GM19351 (cell line): ENCODE results near the gene AIG1.
"Not testable (repeated sequence)": the region's sequence is repeated elsewhere in the genome, so short reads cannot be mapped to it uniquely, and the experiment has no call there.

Experiments used
- ATAC-seq: cut with Tn5 transposase; IDR thresholded peaks from one replicate; pipeline ENCODE4 v1.9.1; 2021; ENCODE audit warnings: mild to moderate bottlenecking, moderate library complexity; ENCODE audit not compliant: unreplicated experiment

Gene AIG1

DNA sequence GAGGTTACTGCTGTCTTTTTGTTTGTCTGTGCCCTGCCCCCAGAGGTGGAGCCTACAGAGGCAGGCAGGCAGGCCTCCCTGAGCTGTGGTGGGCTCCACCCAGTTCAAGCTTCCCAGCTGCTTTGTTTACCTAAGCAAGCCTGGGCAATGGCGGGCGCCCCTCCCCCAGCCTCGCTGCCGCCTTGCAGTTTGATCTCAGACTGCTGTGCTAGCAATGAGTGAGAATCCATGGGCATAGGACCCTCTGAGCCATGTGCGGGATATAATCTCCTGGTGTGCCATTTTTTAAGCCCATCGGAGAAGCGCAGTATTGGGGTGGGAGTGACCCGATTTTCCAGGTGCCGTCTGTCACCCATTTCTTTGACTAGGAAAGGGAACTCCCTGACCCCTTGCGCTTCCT, 247.1 kb downstream of the AIG1 start:
- ATAC-seq: not testable (repeated sequence)

DNA sequence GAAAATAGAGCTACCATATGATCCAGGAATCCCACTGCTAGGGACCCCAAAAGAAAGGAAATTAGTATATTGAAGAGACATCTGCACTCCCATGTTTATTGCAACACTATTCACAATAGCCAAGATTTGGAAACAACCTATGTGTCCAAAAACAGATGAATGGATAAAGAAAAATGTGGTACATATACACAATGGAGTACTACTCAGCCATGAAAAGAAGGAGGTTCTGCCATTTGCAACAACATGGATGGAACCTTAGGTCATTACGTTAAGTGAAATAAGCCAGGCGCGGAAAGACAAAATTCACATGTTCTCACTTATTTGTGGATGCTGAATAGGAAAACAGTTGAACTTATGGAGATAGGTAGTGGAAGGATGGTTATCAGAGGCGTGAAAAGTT, 252.5 kb downstream of the AIG1 start:
- ATAC-seq: no peak

DNA sequence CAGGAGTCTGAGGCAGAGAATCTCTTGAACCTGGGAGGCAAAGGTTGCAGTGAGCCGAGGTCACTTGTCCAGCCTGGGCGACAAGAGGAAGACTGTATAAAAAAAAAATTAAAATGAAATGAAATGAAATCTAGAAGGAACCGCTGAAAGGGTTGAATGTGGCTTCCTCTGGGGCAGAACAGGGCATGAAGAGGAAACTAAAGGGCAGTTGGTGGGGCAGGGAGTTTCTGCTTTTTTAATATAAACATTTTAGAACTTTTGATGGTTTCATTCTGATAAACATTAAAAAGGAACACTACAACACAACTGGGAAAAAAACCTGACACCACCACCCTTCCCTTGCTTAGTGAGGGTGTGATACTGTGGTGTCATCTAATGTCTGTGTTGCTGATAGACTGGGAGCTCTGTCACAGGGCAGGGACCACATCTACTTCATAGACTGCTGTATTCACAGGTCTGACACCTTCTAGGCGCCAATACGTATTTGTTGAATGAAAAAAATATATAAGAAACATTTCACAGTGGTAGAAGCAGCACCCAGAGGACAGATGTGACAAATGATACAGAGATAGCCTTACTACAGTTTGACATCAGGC, 260.9 kb downstream of the AIG1 start:
- no peak for ATAC-seq

DNA sequence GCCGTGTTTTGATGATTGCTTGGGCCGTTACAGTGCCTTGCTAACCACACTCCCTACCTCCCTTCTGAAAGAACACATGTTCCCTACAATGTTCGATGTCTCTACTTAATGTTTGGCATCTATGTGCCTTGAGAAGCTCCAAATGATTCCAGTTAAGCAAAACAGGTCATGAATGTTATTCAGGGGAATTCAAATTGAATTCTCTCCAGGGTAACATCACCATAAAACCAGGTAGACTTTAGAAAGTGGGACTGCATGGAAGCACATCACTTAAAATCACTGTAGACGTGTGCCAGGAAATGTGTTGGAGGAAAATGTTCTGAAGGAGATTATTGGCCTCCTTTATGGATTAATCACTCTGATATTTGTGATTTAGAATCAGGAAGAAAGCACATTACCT, 261.7 kb downstream of the AIG1 start:
- ATAC-seq: no peak

DNA sequence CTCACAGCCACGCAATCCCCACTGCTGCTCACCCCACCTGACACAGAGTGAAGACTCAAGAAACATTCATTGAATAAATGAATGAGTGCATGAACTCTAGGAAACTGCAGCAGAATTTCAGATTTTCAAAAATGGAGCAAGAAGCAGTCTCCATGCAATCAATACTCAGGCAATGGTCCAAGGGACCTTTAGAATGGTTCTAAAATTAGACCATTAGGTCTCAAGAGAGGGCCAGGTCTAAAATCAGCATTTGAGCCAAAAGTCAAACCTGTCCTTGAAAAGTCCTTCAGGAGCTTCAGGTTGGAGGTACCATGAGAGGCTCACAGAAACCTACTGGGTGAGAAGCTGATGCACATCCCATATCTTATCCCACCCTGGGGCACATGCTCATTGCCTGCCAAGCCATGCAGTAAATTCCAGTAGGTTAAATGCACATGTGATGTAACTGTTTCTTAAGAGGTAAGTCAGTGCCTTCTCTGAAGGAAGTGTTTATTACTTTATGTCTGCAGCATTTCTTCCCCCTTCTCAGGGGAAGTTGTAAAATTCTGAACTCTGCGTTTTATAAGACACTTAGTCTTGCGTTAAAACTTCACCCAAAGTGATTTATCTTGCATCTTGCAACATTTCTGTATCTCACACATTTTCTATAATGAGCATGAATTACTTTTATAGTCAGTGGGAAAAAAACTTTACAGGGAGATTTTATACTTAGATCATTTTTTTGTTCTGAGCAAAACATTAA, 263.2 kb downstream of the AIG1 start:
- ATAC-seq: no peak

DNA sequence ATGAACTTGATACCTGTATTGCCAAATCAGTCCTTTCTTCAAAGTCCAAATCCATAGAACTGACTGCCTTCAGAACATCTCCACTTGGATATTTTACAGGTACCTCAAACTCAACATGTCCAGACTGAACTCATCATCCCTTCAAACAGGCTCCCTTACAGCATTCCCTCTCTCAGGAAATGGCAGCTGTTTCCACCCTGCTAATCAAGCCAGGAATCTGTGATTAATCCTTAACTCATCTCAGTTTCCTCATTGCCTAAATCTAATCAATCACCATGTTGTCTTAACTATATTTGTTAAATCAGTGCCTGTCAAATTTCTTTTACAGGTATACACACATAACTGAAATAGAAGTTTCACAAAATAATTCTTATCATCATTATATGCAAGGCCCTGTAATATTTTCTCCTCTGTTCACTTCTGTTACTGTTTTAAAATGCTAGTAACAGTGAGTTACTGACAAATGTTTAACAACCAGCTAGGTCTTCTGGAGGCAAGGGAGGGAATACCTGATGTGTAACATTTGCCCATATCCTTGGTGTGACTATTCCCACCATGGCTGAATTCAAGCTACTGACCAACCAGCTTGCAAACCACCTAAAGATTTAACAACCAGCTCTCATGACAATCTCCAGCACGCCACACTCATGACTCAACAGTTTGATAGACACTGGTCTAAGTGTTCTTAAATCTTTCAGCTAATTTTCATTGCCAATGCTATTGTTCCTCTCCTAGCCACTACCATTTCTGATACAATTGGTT, 264.9 kb downstream of the AIG1 start:
- no peak for ATAC-seq

DNA sequence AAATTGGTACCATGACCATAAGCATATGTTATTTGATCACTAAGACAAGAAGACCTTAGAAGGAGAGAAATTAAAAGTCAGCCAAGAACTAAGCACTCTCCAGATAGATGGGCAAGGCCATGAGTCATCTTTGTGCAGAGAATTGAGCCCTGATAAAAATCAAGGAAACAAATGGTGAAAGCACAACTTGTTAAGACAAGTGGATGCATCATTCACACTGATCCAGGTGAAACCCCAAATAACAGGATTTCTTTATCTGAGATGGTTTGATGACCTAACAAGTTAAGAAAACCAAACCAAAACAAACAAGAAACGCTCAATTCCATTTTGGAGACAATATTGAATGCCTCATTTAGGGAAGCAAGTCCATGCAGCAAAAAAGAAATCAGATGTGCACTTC, 268.2 kb downstream of the AIG1 start:
- no peak for ATAC-seq

DNA sequence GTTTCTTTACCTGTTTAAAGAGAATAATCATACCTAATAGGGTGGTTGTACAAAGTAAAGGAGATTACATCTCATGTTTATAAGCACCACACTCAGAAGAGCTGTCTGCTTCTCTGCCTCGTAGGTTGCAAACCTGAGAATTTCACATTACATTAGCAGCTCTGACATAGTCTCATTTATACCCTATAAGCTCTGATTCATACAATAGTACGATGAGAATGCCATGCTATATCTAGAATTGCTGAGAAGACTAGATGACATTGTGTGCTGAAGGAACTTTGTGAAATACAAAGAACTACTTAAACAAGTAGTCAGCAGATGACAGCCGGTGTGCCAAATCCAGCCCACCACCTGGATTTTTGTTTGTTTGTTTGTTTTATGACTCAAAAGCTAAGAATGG, 268.6 kb downstream of the AIG1 start:
- no peak for ATAC-seq

DNA sequence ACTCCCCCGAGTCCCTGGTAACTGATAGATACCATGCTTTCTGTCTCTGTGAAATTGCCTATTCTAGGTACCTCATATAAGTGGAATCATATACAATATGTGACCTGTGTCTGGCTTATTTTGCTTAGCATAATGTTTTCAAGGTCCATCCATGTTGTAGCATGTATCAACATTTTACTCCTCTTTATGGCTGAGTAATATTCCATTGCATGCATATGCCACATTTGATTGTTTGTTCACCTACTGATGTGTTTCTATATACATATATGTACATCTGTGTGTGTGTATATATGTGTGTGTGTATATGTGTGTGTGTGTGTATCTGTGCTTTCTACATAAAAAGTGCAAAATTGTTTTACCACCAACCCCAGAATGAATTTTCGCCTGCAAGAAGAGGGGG, 270.7 kb downstream of the AIG1 start:
- no peak for ATAC-seq

DNA sequence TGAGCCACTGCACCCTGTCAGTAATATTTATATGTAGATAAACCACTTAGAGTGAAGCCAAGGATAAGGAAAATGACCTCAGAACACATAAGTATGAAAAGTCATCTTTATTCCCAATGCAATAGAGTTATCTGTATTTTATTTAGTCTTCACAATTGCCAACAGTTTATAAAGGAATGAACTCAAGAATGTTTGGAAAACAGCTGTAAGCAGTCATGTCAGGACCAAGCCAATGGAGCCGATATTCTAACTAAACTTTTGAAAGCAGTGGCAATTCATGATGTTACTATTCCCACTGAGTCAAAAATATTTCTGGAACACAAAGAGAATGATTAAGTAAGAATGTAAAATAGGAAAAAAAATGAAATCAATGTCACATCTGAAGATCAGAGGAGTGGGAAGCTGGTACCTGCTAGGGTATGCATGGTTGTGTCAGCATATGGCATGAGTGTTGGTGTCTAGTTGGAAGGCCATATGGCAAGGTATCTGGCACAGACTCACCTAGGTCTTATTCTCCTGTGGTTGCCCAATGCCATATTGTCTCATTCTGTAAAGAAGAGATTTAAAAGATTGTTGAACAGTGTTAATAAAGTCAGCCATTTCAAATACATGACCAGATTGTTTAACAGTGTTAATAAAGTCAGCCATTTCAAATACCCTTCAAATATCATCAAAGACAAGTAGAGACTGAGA, 271.6 kb downstream of the AIG1 start:
- no peak for ATAC-seq

DNA sequence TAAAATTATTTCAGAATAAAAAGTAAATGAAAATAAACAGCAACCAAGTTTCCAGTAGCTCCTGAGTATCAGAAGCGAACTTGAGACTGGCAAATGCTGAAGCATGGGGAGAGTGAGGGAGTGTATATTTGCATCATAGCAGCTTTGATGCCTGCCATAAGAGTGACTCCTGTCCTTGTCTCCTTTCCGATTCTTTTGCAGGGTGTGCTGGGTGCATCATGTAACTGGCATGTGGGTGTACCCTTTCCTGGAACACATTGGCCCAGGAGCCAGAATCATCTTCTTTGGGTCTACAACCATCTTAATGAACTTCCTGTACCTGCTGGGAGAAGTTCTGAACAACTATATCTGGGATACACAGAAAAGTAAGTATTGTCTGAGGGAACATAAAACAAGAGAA, 272.4 kb downstream of the AIG1 start:
- no peak for ATAC-seq

DNA sequence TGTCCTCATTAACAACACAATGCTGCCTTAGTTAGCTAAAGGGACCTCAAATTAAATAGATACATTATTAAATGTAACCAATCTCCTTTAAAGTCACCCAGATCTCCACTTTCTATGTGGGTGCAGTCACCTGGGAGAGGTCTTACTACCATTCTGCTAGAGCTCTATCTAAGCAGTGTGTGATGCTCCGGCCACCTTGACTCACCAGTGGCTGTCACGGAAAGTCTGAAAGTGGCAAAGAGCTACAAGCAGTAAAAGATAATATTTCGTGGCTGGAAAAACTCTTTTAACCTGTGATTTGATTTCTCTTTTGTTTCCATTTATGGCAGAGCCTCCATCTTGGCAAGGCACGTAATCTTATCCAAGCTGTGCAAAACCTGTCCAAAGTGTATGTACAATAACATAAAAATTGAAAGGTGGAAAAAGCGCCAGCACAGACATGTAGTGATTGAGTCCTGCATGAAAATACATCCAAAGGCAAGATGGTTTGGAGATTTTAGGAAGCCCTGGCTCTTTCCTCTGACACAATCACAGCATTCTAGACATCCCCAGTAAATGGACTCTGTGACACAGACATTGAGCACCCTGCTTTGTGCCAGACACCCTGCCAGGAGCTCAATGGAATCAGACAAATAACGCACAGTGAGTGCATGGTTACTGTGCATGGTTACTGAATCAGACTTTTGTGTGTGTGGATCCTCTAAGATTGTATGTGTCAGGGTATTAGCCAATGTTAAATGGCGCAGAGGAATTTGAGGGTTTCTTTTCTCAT, 273.2 kb downstream of the AIG1 start:
- ATAC-seq: no peak

DNA sequence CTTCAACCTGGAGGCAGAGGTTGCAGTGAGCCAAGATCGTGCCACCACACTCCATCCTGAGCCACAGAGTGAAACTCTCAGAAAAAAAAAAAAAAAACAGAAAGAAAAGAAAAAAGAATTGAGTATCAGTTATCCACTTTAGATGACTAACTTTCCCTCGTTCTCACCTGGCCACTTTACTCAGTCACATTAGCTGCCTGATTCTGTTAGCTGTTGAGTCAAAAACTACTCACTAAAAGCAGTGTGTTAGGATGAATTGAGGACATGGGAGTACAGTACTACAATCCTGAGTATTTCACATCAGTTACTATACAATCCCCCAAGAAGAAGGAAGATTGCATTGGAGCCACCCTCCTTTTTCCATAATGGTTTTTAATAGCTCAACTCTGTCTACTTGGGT, 275.2 kb downstream of the AIG1 start:
- no peak for ATAC-seq

DNA sequence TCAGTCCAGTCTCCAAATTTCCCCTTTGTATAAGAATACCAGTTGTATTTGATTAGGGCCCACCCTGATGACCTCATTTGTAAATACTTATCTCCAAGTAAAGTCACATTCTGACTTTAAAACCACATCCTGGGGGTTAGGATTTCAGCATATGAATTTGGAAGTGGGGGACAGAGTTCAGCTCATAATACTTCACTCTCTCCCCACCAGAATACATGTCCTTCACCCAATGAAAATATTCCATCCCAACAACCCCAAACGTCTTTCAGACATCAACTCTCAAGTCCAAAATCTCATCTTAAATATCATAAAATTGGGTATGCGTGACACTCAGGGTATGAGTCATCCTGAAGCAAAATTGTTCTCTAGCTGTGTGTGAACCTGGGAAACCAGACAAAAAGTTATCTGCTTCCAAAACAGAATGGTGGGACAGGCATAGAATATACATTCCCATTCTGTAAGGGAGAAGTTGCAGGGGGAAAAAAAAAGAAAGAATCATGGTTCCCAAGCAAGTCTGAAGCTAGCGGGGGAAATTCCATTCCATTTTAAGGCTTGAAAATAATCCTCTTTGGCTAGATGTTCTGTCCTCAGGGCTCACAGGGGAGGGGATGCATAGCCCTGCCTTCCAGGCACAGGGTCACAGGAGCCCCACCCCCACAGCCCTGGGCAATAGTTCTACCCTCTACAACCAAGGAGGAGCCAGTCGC, 275.9 kb downstream of the AIG1 start:
- no peak for ATAC-seq

DNA sequence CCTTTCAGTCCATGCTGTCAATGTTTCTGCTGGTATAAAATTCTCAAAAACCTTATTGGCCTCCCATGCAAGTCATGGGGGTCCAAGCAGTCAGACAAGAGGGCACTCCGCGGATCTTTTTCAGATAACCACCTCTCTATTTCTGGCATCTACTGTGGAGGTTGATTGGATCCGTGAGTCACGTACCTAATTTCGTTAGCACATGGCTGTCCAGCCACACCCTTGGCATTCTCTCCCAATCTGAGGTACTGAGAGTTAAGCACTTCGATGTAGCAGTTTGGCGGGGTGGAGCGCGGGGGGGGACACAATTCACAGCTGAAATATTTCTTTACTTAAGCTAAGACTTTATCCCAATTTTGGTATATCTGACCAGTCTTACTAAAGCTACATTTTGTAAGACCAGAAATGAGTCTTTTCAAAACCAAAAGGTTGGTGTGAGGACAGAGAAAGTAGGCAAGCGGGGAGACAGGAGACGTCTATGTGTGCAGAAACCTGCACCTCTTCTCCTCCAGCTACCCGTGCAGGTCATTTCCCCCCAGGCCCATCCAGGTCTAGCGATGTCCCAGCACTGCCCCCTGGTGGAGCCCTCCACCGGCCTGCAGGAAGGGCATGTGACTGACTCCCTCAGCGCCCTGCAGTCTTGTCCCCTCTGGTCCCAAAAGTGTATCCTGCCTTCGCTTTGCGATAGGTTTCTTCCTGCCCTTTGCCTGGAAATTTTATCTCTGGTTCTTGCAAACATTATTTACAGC, 276.7 kb downstream of the AIG1 start:
- ATAC-seq: peak; percentile 71

DNA sequence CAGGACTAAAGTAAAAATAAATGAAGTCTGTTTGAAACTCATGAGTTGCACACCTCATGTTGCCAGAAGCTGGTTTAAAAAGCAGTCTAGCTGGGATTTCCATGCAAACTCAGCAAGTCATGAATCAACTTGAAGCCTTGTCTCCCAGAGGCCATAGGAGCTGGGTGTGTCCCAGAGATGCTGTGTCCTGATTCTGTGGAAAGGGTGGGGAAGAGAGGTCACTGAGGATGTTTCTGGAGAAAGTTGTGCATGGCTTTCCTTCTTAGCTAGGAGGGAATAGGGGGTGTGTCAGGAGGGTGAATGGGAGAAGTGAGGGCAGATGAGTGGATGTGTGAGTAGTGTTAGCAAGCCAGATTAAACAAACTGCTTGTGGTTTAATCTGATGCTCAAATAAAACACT, 278.5 kb downstream of the AIG1 start:
- no peak for ATAC-seq

DNA sequence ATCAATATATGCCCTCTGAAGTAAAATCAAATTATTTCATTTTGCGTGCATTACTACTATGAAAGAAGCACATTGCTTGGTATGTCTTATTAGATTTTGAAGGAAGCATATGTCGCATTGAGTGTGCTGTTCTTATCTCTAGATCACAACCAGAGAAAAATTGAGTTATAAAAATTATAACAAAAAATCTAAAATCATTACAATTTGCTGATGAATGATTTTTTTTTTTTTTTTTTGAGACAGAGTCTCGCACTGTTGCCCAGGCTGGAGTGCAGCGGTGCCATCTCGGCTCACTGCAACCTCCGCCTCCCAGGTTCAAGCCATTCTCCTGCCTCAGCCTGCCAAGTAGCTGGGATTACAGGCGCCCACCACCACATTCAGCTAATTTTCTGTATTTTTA, 284.8 kb downstream of the AIG1 start:
- ATAC-seq: not testable (repeated sequence)

DNA sequence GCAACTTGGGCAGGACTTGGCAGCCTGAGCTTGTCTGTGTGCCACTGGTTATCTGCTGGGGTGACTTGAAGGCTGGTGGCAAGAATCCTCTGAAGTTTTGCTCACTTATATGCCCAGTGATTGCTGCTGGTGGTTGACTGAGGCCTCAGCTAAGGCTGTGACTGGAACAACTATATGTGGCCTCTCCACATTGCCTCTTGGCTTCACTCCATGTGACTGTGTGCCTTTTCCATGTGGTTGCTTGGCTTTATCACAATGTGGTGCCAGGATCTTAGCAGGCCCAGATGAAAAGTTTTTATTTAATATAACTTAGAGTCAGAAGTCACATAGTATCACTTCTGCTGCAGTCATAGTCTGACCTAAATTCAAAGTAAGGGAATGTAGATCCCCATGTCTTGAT, 285.3 kb downstream of the AIG1 start:
- no peak for ATAC-seq

DNA sequence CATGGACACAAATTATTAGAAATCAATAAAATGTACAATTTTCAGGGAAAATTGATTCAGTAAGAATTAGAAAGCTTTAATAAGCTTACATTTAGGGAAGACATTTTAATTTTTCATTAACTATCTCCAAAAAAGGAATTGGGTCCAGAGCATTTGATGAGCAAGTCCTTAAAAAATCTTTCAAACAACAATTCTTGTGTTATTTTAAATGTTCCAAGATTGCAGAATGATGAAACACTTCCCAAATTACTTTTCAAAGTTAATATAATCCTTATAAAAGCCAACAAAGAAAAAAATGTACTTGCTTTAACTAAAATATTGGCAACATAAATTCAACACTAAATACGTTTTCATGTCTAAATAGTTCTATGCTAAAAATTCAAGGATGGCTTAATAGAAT, 287.8 kb downstream of the AIG1 start:
- no peak for ATAC-seq

DNA sequence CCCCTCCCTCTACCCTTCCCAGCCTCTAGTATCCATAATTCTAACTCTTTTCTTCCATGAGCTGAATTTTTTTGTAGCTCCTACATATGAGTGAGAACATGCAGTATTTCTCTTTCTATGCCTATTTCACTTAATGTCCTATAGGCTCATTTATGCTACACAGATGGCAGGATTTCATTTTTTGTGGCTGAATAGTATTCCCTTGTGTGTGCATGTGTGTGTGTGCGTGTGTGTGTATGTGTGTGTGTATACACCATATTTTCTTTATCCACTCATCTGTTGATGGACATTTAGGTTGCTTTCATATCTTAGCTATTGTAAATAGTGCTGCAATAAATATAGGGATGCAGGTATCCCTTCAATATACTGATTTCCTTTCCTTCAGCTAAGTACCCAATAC, 288.8 kb downstream of the AIG1 start:
- no peak for ATAC-seq
